Thoracic aorta endothelial cell (primary cell): Measurements from ENCODE around the gene TRAPPC8. TPM values are rescaled to one million over a fixed set of nuclear protein-coding genes. Genes with fewer than 3 reads are reported as not detected.

Experiments
- small RNA-seq: library from RNA; depleted of rRNA; stranded (forward); fragments of <200 nt; gene quantifications from one replicate; pipeline ENCODE3, GENCODE V24; 2012
- total RNA-seq: library from RNA; depleted of rRNA; stranded (reverse); fragments of >200 nt; gene quantifications from 2 replicates; pipeline ENCODE4 v1.2.3, GENCODE V29; 2012

TRAPPC8 gene
- total RNA-seq, result 69.9 and 71.4 TPM in 2 replicates

GRCh38 chr18:31942999-31943877, at the start of gene TRAPPC8:
TRAPPC8 (minus strand) TSS chr18:31943128; CDS start chr18:31942764, 364 bp downstream.

Small RNAs within 50 kb of the gene (small RNA-seq; reads per million reads assigned to genes)
- gene RNU6-1050P, result not detected

Other genes starting within 250 kb of the TRAPPC8 start
- 0.13 TPM in 1 of 2 replicates, not detected in the other for gene SLC25A52, start 182.2 kb downstream of the TRAPPC8 start, total RNA-seq
- gene RNF125, start 75.7 kb upstream of the TRAPPC8 start, total RNA-seq, result 1.5 and 1.6 TPM in 2 replicates
- 42.8 and 53.1 TPM in 2 replicates for gene RNF138, start 148.7 kb upstream of the TRAPPC8 start, total RNA-seq
- gene MEP1B, start 246.9 kb upstream of the TRAPPC8 start, total RNA-seq, result 0.13 TPM in 1 of 2 replicates, not detected in the other